Measurements from ENCODE around the gene IST1. TPM values are rescaled to one million over a fixed set of nuclear protein-coding genes. Genes with fewer than 3 reads are reported as not detected.

Gene IST1
- total and polyA plus RNA-seq, 10 of the 15 experiments (the other 5 are each of a cell fraction or from before 2014, with no cell fraction given), result 97.3 to 293 (median 138) TPM

DNA sequence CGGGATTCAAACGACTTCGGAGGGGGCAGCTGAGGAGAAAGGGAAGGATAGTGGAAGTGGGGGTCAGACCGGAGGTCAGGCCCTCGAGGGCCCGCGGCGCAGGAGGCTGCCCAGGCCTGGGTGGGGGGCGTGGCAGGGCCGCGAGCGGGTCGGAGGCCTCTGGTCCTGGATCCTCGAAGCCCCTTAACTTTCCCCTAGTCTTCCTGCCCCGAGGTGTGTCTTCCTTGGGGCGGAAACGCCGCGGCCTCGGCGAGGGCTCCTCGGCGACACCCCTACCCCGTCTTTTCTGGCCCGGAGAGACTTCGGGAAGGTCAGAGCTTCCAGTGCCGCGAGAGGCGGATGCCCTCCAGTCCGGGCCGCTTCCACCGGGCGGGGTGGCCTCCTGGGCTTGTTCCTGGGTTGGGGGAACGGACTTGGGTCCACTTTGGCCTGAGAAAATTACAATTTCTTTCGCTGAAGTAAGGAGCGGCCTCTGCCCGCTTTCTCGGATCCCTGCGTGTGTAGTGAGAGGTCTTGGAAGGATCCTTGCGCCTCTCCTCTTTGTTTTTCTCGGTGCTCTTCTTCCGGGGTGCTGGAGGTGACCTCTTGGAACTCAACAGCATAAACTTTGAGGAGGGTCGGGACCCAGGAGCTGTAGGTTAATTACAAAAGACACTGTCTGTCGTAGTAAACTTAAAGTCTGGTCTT, 491 bp downstream of the IST1 start:
- Histone ChIP-seq H3K4me1 (ENCODE audit: control insufficient read depth, insufficient read depth, low read length) (no peaks in the 10 kb centered on the region), H2AFZ (ENCODE audit: control insufficient read depth, low read depth, low read length) (peak overlapping the region; percentile 45), H3K27ac (ENCODE audit: control insufficient read depth, insufficient read depth) (peak overlapping the region; percentile 98), H3K79me2 (ENCODE audit: control insufficient read depth, insufficient read depth, low read length) (peaks cover 58% of the 10 kb centered on the region), H3K4me3 (peak overlapping the region; percentile 91), H3K36me3 (ENCODE audit: control insufficient read depth in 2 of 2, insufficient read depth in 2 of 2, low read length in 1 of 2) (no peaks in the 10 kb centered on the region), H4K20me1 (ENCODE audit: control insufficient read depth, insufficient read depth) (no peaks in the 10 kb centered on the region), H3K9me3 (replicated peaks; ENCODE audit: control insufficient read depth, insufficient read depth, low read length) (no peaks in the 10 kb centered on the region), H3K9ac (ENCODE audit: control insufficient read depth, insufficient read depth, low read length) (peak overlapping the region; percentile 99), H3K27me3 (replicated peaks in 1 of 2; ENCODE audit: control insufficient read depth in 2 of 2, insufficient read depth in 2 of 2, low read length in 1 of 2) (no peaks in the 10 kb centered on the region), H3K4me2 (ENCODE audit: control insufficient read depth, insufficient read depth) (peak overlapping the region; percentile 50; the same call in 1 of the 2 replicates)
- FAIRE-seq, result no peak
- intact Hi-C loops (cut with micrococcal nuclease; ENCODE audit: unreplicated experiment) (loop anchor here (2.0 to 10.0 kb wide), 4 partner anchors 51 to 199 kb away; partner anchors contain the start of genes AP1G1, ATXN1L, DHX38 and TXNL4B), in situ Hi-C loops (cut with MboI) (loop anchor here (5.0 kb wide), 1 partner anchor 89 kb away; the partner anchor contains the start of gene AP1G1)
- peak; percentile 38 for ATAC-seq
- WGBS (ENCODE audit: insufficient coverage, insufficient replicate concordance, low lambda C conversion rate, missing lambda C conversion rate), result 0% methylated on average over 44 of the region's 44 CpGs
- RAD21 ChIA-PET (ENCODE audit: unreplicated experiment), result interaction anchor here (0.6 to 3.1 kb wide), 10 partner anchors 9 to 94 kb away, joined by 3 to 14 read pairs (median 4); partner anchors contain the start of gene AP1G1
- SMC1A ChIA-PET (ENCODE audit: uncharacterized antibody, unreplicated experiment), result interaction anchor here (0.8 to 2.1 kb wide), 6 partner anchors 9 to 120 kb away, joined by 3 to 15 read pairs (median 4); no protein-coding TSS in a partner anchor
- POLR2A ChIA-PET, result interaction anchor here (0.5 to 4.5 kb wide), 5 partner anchors 12 to 843 kb away, joined by 3 to 34 read pairs (median 5); partner anchors contain the start of gene ZNF821
- no peak for DNase-seq (ENCODE audit: low read depth, low spot score)
- BruUV-seq (replicated peaks), result TSS peak; percentile 69
- CTCF ChIA-PET, result interaction anchor here (0.7 to 5.4 kb wide), 4 partner anchors 10 to 285 kb away, joined by 3 to 38 read pairs (median 3); partner anchors contain the start of gene ZNF821
- TF ChIP-seq CHD2 (IDR thresholded peaks at IDR 0.05; ENCODE audit: borderline replicate concordance, low read depth, low read length) (0 out of 2 replicates have a peak, but pooled peaks have one; percentile 15), ZSCAN29 (IDR thresholded peaks at IDR 0.05) (no peak), LARP7 (IDR thresholded peaks at IDR 0.05) (no peak), PAX8 (IDR thresholded peaks at IDR 0.05) (no peak), MYB (IDR thresholded peaks at IDR 0.05; ENCODE audit: borderline replicate concordance, low read depth, low read length) (no peak), NFIC (IDR thresholded peaks at IDR 0.05; ENCODE audit: low read depth, low read length) (no peak)
- TF ChIP-seq, protein P1, sequence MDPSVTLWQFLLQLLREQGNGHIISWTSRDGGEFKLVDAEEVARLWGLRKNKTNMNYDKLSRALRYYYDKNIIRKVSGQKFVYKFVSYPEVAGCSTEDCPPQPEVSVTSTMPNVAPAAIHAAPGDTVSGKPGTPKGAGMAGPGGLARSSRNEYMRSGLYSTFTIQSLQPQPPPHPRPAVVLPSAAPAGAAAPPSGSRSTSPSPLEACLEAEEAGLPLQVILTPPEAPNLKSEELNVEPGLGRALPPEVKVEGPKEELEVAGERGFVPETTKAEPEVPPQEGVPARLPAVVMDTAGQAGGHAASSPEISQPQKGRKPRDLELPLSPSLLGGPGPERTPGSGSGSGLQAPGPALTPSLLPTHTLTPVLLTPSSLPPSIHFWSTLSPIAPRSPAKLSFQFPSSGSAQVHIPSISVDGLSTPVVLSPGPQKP (IDR thresholded peaks at IDR 0.05; ENCODE audit: low read depth, low read length), result no peak
- TF ChIP-seq, protein P2, sequence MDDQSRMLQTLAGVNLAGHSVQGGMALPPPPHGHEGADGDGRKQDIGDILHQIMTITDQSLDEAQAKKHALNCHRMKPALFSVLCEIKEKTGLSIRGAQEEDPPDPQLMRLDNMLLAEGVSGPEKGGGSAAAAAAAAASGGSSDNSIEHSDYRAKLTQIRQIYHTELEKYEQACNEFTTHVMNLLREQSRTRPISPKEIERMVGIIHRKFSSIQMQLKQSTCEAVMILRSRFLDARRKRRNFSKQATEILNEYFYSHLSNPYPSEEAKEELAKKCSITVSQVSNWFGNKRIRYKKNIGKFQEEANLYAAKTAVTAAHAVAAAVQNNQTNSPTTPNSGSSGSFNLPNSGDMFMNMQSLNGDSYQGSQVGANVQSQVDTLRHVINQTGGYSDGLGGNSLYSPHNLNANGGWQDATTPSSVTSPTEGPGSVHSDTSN (IDR thresholded peaks at IDR 0.05; ENCODE audit: insufficient replicate concordance, low read depth, low read length), result no peak
- TF ChIP-seq, protein P3, sequence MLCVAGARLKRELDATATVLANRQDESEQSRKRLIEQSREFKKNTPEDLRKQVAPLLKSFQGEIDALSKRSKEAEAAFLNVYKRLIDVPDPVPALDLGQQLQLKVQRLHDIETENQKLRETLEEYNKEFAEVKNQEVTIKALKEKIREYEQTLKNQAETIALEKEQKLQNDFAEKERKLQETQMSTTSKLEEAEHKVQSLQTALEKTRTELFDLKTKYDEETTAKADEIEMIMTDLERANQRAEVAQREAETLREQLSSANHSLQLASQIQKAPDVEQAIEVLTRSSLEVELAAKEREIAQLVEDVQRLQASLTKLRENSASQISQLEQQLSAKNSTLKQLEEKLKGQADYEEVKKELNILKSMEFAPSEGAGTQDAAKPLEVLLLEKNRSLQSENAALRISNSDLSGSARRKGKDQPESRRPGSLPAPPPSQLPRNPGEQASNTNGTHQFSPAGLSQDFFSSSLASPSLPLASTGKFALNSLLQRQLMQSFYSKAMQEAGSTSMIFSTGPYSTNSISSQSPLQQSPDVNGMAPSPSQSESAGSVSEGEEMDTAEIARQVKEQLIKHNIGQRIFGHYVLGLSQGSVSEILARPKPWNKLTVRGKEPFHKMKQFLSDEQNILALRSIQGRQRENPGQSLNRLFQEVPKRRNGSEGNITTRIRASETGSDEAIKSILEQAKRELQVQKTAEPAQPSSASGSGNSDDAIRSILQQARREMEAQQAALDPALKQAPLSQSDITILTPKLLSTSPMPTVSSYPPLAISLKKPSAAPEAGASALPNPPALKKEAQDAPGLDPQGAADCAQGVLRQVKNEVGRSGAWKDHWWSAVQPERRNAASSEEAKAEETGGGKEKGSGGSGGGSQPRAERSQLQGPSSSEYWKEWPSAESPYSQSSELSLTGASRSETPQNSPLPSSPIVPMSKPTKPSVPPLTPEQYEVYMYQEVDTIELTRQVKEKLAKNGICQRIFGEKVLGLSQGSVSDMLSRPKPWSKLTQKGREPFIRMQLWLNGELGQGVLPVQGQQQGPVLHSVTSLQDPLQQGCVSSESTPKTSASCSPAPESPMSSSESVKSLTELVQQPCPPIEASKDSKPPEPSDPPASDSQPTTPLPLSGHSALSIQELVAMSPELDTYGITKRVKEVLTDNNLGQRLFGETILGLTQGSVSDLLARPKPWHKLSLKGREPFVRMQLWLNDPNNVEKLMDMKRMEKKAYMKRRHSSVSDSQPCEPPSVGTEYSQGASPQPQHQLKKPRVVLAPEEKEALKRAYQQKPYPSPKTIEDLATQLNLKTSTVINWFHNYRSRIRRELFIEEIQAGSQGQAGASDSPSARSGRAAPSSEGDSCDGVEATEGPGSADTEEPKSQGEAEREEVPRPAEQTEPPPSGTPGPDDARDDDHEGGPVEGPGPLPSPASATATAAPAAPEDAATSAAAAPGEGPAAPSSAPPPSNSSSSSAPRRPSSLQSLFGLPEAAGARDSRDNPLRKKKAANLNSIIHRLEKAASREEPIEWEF (IDR thresholded peaks at IDR 0.05; ENCODE audit: insufficient replicate concordance, low read depth, low read length), result no peak
- TF ChIP-seq, protein P4, sequence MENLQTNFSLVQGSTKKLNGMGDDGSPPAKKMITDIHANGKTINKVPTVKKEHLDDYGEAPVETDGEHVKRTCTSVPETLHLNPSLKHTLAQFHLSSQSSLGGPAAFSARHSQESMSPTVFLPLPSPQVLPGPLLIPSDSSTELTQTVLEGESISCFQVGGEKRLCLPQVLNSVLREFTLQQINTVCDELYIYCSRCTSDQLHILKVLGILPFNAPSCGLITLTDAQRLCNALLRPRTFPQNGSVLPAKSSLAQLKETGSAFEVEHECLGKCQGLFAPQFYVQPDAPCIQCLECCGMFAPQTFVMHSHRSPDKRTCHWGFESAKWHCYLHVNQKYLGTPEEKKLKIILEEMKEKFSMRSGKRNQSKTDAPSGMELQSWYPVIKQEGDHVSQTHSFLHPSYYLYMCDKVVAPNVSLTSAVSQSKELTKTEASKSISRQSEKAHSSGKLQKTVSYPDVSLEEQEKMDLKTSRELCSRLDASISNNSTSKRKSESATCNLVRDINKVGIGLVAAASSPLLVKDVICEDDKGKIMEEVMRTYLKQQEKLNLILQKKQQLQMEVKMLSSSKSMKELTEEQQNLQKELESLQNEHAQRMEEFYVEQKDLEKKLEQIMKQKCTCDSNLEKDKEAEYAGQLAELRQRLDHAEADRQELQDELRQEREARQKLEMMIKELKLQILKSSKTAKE (IDR thresholded peaks at IDR 0.05; ENCODE audit: low read depth, poor library complexity, severe bottlenecking), result peak; percentile 16

Data from GM12878 (cell line).